OCI-LY7 (cell line): ENCODE data around the gene LAGE3.

Experiments used
- CTCF ChIP-seq: fragments of 200-600 bp; sonication (generic); conservative IDR thresholded peaks from 2 replicates; pipeline ENCODE4 v1.5.1; 2014; ENCODE audit warnings: mild to moderate bottlenecking, antibody characterized with exemption, low read length, moderate library complexity, mixed read lengths
- EZH2phosphoT487 ChIP-seq: fragments of 200-600 bp; sonication (generic); IDR thresholded peaks from 2 replicates; pipeline ENCODE4 v1.6.1; 2018; ENCODE audit warnings: low read depth, borderline replicate concordance, mild to moderate bottlenecking, mixed run types, antibody characterized with exemption, low read length, moderate library complexity, mixed read lengths

- no peak for TF ChIP-seq CTCF
- TF ChIP-seq EZH2phosphoT487, result no peak
These were observed 11.5 kb downstream of the LAGE3 start for GRCh38 chrX:154467556-154467955.
